Stimulated activated effector memory CD8-positive, alpha-beta T cell treated with anti-CD3 and anti-CD28 coated beads, Interleukin-12 subunit alpha, Interleukin-12 subunit beta, amount 100 ng/mL, for 72 hours (primary cell): ENCODE data around the gene GREM2.

Experiments
- ATAC-seq: fragments of 150-1000 bp; cut with Tn5 transposase; 2 replicates; pipeline ENCODE4 v1.10.0; 2021
- DNase-seq, 2 donors: peaks; one replicate each; pipeline ENCODE4 v3.0.0; 2021 to 2022; ENCODE audit warnings: low spot score in 2 of 2
- H3K27ac Mint-ChIP-seq: one replicate; pipeline ENCODE4 v1.8.0; 2022; ENCODE audit warnings: mild to moderate bottlenecking, mixed read lengths
- H3K36me3 Mint-ChIP-seq: one replicate; pipeline ENCODE4 v1.8.0; 2022; ENCODE audit warnings: mild to moderate bottlenecking, mixed read lengths
- H3K4me1 Mint-ChIP-seq: one replicate; pipeline ENCODE4 v1.8.0; 2022; ENCODE audit warnings: mixed read lengths
- H3K4me3 Mint-ChIP-seq: one replicate; pipeline ENCODE4 v1.8.0; 2022; ENCODE audit warnings: mild to moderate bottlenecking, mixed read lengths
- H3K9me3 Mint-ChIP-seq: one replicate; pipeline ENCODE4 v1.8.0; 2022; ENCODE audit warnings: mixed read lengths

GREM2 gene

DNA sequence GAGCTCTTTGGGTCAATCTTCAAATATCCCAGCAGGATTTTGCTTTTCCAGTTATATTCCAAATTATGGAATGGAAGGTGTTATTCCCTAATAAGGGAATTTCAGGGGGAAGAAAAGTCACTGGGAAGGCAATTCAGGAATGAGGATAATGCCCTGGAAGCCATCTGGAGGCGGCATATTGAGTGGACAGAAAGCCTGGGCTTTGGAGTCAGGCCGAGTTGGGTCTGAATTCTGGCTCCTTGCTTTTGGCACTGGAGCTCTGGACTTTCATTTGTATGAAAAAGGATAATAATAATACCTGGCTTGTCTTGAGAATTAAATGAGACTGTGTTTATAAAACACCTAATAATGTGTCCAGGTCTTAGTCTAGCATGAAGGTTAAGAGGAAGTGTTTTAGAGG lies 16.5 kb downstream of the GREM2 start:
- Mint-ChIP-seq H3K27ac (no peak overlapping the region), H3K36me3 (no peaks in the 10 kb centered on the region), H3K4me1 (no peaks in the 10 kb centered on the region), H3K4me3 (no peak overlapping the region), H3K9me3 (no peaks in the 10 kb centered on the region)
- DNase-seq (no peak), ATAC-seq (no peak)

DNA sequence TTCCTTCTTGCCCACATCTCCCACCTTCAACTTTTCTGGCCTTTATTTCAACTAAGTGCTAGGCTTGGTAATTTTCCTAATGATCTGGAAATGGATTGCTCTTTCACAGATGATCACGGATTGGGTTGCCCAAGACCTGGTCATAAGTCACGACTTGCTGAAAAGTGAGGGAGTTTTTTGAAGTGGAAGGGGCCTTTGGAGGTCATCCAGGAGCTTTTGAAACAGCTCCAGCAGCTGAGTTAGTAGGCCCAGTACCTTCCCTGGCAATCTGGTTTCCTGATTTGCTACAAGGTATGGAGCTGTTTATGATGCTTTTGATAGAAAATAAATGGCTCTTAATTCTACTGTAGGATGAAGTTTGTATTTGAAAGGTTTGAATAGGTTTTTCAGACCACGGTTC lies 20.4 kb downstream of the GREM2 start:
- no peaks in the 10 kb centered on the region for H3K9me3 Mint-ChIP-seq
- DNase-seq (no peak), ATAC-seq (no peak)
- no peak overlapping the region for H3K27ac Mint-ChIP-seq
- H3K4me1 Mint-ChIP-seq: no peaks in the 10 kb centered on the region
- no peak overlapping the region for H3K4me3 Mint-ChIP-seq
- H3K36me3 Mint-ChIP-seq: no peaks in the 10 kb centered on the region

DNA sequence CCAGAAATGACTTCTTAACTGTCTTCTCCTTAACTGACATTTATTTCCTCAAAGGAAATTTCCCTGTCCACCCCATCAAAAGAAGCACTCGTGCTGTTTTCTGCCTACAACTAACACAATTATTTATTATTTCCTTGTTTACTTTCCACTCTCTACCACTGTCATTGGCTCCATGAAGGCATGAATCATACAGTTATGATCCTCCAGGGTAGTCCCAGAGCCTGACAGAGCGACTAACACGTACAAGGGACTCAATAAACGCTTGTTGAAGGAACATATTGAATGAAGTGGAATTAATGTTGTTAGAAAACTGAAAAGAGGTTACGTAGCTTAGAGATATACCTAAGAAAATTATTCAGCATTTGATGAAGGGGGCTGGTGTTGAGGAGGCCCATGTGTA lies 20.9 kb downstream of the GREM2 start:
- ATAC-seq: no peak
- H3K9me3 Mint-ChIP-seq: no peaks in the 10 kb centered on the region
- no peak for DNase-seq

DNA sequence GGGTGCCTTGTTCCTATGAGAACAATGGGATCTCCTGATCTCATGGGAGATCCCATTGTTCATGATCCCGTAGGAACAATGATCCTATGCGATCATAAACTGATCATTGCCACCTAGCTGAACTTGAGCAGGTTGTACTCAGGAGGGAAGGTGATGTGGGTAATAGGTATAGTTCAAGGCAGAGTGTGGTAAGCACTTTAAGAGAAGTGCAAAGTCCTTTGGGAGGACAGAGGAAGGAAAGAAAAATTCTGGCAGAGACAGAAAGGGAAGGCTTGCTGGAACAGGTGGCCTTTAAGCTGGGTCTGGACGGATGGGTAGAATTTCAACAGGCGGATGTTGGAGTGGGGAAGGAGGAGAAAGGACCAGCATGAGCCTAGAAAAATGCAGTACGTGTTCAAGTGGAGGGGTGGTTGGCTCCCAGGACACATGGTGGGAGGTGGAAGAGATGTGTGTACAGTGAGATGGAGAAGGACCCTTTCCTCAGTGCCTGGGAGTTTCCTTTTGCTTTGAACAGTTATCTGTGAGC lies 22.3 kb downstream of the GREM2 start:
- DNase-seq: no peak
- no peaks in the 10 kb centered on the region for H3K36me3 Mint-ChIP-seq
- no peak for ATAC-seq
- no peaks in the 10 kb centered on the region for H3K9me3 Mint-ChIP-seq
- no peaks in the 10 kb centered on the region for H3K4me1 Mint-ChIP-seq
- H3K27ac Mint-ChIP-seq: no peak overlapping the region
- no peak overlapping the region for H3K4me3 Mint-ChIP-seq

More for the DNA sequence above, 20.9 kb downstream of the GREM2 start:
- no peaks in the 10 kb centered on the region for H3K36me3 Mint-ChIP-seq
- no peak overlapping the region for H3K27ac Mint-ChIP-seq
- H3K4me1 Mint-ChIP-seq: no peaks in the 10 kb centered on the region
- H3K4me3 Mint-ChIP-seq: no peak overlapping the region

DNA sequence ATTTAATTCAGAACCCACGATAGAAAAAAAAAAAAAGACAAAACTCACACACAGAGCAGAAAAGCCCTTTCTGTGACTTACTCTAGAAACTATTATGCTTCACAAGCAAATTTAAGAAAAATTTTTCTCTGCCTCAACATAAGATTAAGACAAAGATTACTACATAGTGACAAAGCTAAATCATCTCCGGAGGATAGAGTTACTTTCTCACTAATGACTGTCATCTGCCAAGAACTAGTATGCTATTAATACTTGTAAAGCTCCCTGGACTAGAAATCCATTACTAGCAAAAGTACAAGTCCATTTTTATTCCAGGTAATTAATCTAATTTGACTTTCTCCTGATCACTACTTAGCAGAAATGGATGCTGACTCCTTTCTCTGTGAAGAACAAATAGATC lies 25.9 kb downstream of the GREM2 start:
- no peak for ATAC-seq
- H3K9me3 Mint-ChIP-seq: no peaks in the 10 kb centered on the region
- no peak overlapping the region for H3K4me3 Mint-ChIP-seq
- H3K36me3 Mint-ChIP-seq: no peaks in the 10 kb centered on the region
- DNase-seq: no peak
- H3K4me1 Mint-ChIP-seq: no peaks in the 10 kb centered on the region
- H3K27ac Mint-ChIP-seq: no peak overlapping the region

DNA sequence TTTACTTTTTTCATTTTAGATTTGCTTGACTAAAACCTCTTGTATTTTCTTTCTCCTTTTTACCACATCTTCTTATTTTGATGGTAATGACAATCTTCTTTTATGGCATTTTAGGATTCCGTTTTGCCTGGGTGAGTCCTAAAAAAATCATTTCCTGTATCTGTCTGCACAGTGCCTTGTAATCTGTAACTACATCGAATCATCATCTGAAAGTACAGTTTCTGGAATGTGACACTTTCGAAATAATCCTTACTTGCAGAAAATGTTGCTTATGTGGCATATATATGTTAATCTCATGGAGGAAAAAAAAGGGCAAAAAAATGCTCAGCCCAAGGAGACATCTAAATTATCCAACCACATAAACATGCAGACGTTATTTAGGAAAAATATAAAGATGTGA lies 29.0 kb downstream of the GREM2 start:
- no peaks in the 10 kb centered on the region for H3K4me1 Mint-ChIP-seq
- no peaks in the 10 kb centered on the region for H3K9me3 Mint-ChIP-seq
- H3K27ac Mint-ChIP-seq: no peak overlapping the region
- ATAC-seq: no peak
- H3K36me3 Mint-ChIP-seq: no peaks in the 10 kb centered on the region
- DNase-seq: no peak
- H3K4me3 Mint-ChIP-seq: no peak overlapping the region

DNA sequence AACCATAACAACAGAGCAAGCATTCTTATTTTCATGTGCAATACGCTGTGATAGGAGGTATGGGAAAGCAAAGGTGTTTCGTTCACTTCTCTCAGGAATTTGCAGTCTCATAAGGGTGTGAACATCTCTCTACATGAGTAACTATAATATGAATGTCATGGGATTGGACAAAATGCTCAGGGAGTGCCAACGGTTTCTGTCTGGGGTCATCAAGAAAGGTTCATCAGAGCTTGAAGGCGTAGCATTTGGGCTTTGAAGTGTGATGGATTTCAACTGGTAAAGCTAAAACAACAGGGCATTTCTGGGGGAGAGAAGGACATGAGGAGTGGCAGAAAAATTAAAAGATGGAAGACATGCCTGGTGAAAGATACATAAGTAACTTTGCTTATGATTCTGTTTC lies 32.4 kb downstream of the GREM2 start:
- Mint-ChIP-seq H3K4me1 (peaks cover 10% of the 10 kb centered on the region), H3K4me3 (no peak overlapping the region), H3K36me3 (no peaks in the 10 kb centered on the region), H3K27ac (no peak overlapping the region), H3K9me3 (no peaks in the 10 kb centered on the region)
- ATAC-seq: no peak
- DNase-seq: no peak

DNA sequence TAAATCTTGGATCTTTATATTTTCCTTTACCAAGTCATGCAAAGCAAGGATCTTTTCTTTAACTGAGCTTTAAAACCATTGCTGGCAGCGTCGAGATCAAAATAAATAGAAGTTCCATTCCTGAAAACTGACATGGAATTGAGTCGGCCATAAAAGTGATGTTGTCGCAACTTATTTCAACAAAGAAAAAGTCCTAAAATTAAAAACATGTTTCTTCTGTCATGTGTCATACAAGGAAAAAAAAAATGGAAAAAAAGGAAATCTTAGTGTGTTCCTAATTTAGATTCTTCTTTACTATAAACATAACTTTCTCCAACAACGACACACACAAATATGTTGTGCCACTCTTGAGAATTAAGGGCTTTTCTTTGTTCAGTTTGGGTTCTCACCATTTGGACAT lies 34.9 kb downstream of the GREM2 start:
- ATAC-seq (no peak), DNase-seq (no peak)
- no peaks in the 10 kb centered on the region for H3K36me3 Mint-ChIP-seq
- H3K27ac Mint-ChIP-seq: no peak overlapping the region
- no peak overlapping the region for H3K4me3 Mint-ChIP-seq
- H3K4me1 Mint-ChIP-seq: peaks cover 10% of the 10 kb centered on the region
- peaks cover 5% of the 10 kb centered on the region for H3K9me3 Mint-ChIP-seq

DNA sequence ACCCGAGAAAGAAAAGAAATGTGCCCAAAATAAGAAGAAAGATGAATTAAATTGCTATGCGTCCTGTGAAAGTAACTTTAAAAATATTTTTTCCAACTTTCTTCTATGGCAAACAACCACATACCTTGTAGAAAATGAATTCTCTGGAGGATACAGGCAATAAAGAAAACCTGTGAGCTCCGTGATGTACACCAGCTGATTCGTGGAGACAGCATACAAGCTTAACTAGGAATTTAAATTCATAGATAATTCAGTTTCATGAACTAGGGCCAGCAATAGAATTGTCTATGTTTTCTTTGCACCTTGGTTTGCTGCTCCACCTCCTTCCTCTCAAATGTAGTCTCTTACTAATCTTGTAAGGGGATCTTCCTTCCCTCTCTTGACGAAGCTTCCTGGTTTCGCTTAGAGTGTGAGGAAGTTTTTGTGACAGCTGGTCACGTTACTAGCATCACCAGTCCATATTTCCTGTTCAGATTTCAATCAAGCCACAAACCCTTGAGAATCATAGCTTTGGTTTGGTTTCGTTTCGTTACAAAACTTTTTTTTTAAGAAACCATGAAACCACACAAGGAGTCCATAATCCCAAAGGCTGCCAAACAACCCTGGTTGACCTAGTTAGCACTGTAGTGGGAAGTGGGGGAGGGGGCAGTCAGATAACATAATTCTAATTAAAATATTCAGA lies 35.8 kb downstream of the GREM2 start:
- ATAC-seq (peak; percentile 79), DNase-seq (no peak)
- Mint-ChIP-seq H3K4me3 (no peak overlapping the region), H3K36me3 (no peaks in the 10 kb centered on the region), H3K9me3 (peaks cover 5% of the 10 kb centered on the region), H3K4me1 (peaks cover 10% of the 10 kb centered on the region), H3K27ac (no peak overlapping the region)

DNA sequence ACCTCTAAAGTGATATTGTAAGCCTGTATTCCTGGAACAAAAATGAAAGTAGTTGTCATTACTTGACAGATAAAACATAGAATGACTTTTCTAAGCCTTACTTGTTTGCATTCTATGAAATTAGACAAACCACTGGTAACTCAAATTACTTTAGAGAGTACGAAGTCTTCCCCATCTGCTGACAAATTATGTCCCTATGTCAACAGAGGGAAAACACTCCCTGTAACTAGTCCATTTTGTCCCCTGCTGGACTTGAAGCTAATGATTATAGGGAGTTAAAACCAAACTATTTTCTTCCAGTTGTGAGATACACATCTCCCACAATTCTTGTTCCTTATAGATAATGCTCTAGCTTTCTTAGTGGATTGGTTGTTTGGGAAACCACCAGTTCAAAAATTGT lies 39.6 kb downstream of the GREM2 start:
- Mint-ChIP-seq H3K4me1 (peaks cover 10% of the 10 kb centered on the region), H3K27ac (no peak overlapping the region), H3K4me3 (no peak overlapping the region), H3K36me3 (no peaks in the 10 kb centered on the region), H3K9me3 (peaks cover 5% of the 10 kb centered on the region)
- no peak for ATAC-seq
- no peak for DNase-seq

DNA sequence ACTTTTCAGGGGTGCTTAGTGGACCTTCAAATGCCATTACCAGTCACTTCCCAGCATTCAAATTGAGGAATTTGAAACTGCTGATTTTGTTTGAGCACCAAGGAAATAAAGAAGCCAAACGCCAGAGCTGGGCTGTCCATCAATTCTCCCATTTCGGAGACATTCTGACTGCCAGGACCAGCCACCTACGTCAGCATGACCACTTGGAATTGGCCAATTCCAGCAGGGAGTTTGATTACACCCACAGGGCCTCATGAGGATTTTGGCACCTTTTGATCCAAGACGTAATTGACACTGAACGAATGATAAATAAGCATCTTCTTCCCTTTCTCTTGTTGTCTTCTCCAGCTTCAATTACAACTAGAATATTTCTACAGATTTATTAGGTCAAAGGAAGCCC lies 40.2 kb downstream of the GREM2 start:
- Mint-ChIP-seq H3K36me3 (no peaks in the 10 kb centered on the region), H3K4me3 (no peak overlapping the region), H3K27ac (no peak overlapping the region), H3K4me1 (peaks cover 10% of the 10 kb centered on the region), H3K9me3 (peaks cover 5% of the 10 kb centered on the region)
- ATAC-seq: no peak
- DNase-seq: no peak

DNA sequence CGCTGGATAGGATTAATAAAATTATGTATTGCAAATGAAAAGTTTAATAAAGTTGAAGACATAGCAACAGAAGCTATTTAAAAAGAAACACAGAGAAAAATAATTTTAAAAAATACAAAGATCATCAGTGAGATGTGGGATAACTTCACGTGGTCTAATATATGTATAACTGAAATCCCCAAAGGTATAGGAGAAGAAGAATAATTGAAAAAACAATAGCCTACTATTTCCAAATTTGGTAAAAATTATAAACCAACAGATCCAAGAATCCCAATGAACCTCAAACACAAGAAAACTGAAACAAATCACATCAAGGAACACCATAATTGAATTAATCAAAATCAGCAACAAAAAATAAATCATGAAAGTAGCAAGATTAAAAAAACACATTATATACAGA lies 44.9 kb downstream of the GREM2 start:
- no peak overlapping the region for H3K27ac Mint-ChIP-seq
- no peak for ATAC-seq
- no peak for DNase-seq
- no peaks in the 10 kb centered on the region for H3K4me1 Mint-ChIP-seq
- no peak overlapping the region for H3K4me3 Mint-ChIP-seq
- H3K36me3 Mint-ChIP-seq: no peaks in the 10 kb centered on the region
- H3K9me3 Mint-ChIP-seq: no peaks in the 10 kb centered on the region

DNA sequence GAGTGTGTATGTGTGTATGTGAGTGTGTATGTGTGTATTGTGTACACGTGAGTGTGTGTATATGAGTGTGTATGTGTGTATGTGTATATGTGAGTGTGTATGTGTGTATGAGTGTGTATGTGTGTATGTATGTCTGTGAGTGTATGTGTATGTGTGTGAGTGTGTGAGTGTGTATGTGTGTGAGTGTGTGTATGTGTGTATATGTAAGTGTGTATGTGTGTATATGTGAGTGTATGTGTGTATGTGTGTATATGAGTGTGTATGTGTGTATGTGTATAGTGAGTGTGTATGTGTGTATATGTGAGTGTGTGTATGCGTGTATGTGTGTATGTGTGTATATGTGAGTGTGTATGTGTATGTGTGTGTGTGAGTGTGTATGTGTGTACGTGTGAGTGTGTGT lies 49.2 kb downstream of the GREM2 start:
- H3K36me3 Mint-ChIP-seq: no peaks in the 10 kb centered on the region
- ATAC-seq: no peak
- H3K27ac Mint-ChIP-seq: no peak overlapping the region
- peaks cover 6% of the 10 kb centered on the region for H3K9me3 Mint-ChIP-seq
- DNase-seq: no peak
- no peak overlapping the region for H3K4me3 Mint-ChIP-seq
- H3K4me1 Mint-ChIP-seq: no peaks in the 10 kb centered on the region

DNA sequence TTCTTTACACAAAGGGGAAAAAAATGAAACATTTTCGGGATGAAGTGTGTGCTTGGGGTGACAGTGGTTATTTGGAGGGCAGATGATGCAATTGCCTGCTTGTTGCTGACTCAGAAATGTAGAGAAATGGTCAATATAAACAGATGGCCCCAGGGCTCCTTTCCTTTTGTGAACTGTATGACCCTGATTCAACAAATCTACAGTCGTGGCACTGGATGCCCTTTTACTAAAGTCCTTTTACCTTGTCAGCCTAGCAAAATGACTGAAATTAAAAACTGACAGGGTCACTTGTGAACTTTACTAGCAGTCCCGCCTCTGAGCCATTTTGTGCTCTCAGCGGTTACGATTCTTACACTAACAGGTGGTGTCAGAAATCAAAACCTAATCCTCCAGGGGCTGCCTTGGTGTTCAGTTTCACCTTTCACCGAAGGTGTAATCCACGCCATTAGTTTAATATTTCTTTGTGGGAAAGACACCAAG lies 49.8 kb downstream of the GREM2 start:
- Mint-ChIP-seq H3K4me3 (no peak overlapping the region), H3K27ac (no peak overlapping the region), H3K4me1 (no peaks in the 10 kb centered on the region), H3K9me3 (peaks cover 7% of the 10 kb centered on the region), H3K36me3 (no peaks in the 10 kb centered on the region)
- DNase-seq: no peak
- ATAC-seq: no peak

DNA sequence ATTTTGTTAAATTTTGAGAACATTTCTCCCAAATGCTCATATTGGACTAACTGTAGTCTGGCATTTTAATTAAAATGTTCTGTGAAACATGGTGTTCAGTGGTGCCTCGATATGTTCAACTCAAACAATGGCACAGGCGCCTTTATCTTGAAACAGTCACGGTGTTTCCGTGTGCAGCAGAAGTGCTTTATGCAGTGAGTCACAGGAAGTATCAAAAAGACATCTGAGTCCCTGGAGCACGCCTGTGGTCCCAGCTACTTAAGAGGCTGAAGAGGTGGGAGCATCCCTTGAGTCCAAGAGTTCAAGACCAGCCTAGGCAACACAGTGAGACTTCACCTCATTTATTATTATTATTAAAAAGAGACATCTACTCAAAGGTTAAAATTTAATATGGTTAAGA lies 52.2 kb downstream of the GREM2 start:
- no peak overlapping the region for H3K4me3 Mint-ChIP-seq
- ATAC-seq: no peak
- H3K4me1 Mint-ChIP-seq: peaks cover 7% of the 10 kb centered on the region

DNA sequence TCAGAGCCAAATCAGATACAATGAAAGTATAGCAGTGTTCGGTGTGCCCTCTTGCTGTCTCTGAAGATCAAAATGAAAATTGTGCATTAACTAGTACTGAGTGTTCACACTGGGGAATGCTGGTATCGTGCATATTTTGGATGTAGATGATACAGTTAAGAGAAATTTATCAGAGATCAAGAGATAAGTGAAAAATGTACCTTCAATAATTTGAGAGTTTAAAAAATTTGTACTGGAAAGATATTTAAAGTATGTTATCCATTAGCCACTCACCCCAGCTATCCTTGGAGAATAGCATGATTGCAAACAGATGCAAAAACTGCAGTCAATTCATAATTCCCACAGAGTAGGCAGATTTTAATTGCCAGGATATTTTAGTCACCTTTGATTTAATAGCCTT lies 56.4 kb downstream of the GREM2 start:
- Mint-ChIP-seq H3K36me3 (no peaks in the 10 kb centered on the region), H3K4me3 (no peak overlapping the region), H3K9me3 (peaks cover 4% of the 10 kb centered on the region), H3K4me1 (peaks cover 7% of the 10 kb centered on the region), H3K27ac (no peak overlapping the region)
- DNase-seq (no peak), ATAC-seq (no peak)

More for the DNA sequence above, 52.2 kb downstream of the GREM2 start:
- H3K9me3 Mint-ChIP-seq: peaks cover 7% of the 10 kb centered on the region
- H3K36me3 Mint-ChIP-seq: no peaks in the 10 kb centered on the region
- DNase-seq: no peak
- H3K27ac Mint-ChIP-seq: no peak overlapping the region
